NOMO-1 treated with dmso at 0.1 percent for 144 hours (cell line): ENCODE results near the gene EXOSC6.
A peak's percentile ranks its signal among the peaks of the same experiment; 100 is the strongest.
"Not testable (repeated sequence)": the region's sequence is repeated elsewhere in the genome, so short reads cannot be mapped to it uniquely, and the experiment has no call there.

Source experiments
- DNase-seq: peaks from one replicate; lab custom pipeline; 2025; ENCODE audit not compliant: unreplicated experiment; lab: John Stamatoyannopoulos, UW

EXOSC6 gene

GRCh38 chr16:70251629-70252354 is at the start of gene EXOSC6:
Gene EXOSC6 (minus strand): TSS chr16:70251940. CDS start chr16:70251900, 40 bp downstream.
- DNase-seq: peak; percentile 94

DNA sequence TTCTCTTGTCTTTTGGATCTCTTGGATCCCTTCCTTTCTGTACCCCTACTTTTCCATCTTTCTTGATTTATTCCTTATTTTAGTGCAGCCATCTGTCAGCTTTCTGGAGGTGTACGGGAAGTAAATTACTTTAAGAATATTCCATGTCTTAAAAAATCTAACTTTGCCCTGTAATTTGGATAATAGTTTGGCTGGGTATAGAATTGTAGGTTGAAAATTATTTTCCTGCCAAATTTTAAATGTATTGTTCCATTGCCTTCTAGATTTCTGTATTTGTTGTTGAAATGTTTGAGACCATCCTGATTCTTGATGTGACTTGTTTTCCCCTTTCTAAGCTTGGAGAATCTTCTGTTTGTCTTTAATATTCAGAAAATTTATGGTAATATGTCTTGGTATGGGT is 49.4 kb upstream of the EXOSC6 start:
- no peak for DNase-seq

GRCh38 chr16:70298988-70299938 is 47.5 kb upstream of the EXOSC6 start, which contains the start of gene DDX19B:
Gene DDX19B (plus strand): TSS chr16:70299186. CDS start chr16:70299298, 112 bp downstream.
- DNase-seq: peak; percentile 66

- no peak for DNase-seq
Observed at GRCh38 chr16:70295634-70296033, 43.9 kb upstream of the EXOSC6 start.

- no peak for DNase-seq
Observed at GRCh38 chr16:70294385-70295025, 42.8 kb upstream of the EXOSC6 start.

- DNase-seq: not testable (repeated sequence)
Observed at GRCh38 chr16:70292148-70292547, 40.4 kb upstream of the EXOSC6 start.

DNA sequence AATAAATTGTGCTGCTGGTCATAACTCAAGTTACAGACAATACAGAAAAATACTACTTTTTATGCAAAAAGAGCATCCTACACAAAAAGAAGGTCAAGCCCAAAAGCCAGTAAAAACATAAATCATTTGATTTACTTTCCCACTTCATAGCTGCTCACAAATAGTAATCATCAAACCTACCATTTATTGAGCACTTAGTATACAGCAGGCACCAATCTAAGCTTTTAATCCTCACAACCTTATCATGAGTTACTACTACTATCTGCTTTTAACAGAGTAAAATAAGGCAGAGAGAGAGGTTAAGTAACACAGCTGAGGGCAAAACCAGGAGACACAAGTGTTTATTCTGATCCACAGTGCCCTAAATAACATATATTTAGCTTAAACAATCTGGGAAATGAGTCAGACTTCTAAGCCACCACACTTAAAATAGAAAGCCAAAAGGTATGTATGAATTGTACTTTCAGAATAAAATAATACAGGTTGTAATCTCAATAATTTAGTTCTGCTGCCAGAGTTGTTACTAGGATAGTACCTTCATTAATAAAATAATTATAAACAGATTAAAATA is 39.3 kb upstream of the EXOSC6 start:
- no peak for DNase-seq

- peak; percentile 94 for DNase-seq
Observed at GRCh38 chr16:70289229-70290094, 37.7 kb upstream of the EXOSC6 start, which contains the start of gene AARS1. Gene AARS1 (minus strand): TSS chr16:70289506. CDS start chr16:70282763, 6,743 bp downstream.

GRCh38 chr16:70287304-70287971 is 35.7 kb upstream of the EXOSC6 start:
- DNase-seq: not testable (repeated sequence)

GRCh38 chr16:70276392-70276791 is 24.7 kb upstream of the EXOSC6 start:
- no peak for DNase-seq

DNA sequence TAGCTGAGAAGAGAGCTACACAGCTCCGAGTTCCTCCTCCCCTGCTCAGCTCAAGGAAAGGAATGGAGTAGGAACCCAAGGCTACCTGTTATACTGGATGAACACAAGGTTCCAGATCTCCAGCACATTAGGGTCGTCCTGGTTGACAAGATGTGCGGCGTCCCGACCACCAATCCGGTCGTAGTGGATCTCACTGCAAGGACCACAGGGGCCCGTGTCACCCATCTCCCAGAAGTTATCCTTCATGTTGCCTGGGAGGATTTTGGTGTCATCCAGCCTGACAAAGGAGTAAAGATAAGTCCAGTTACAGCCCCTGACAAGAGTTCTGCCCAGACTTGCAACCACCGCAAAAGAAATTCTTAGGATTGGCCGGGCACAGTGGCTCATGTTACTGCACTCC is 20.0 kb upstream of the EXOSC6 start:
- DNase-seq: no peak

DNA sequence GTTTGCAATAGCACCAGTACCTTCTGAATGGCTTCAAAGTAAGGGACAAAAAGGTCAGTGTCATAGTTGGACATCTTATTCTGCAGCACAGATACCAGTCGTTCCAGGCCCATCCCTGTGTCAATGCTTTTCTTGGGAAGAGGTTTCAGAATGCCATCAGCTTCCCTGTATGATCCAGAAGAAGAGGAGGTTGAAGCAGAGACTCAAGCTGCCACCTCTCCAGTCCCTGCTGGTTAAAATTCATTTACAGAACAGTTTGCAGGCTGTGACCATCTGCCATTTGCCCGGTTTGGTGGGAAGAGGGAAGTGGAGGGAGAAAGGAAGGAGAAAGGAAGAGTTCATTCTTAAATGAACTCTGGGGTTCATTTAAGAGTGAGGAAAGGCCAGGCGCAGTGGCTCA is 18.4 kb upstream of the EXOSC6 start:
- DNase-seq: no peak

DNA sequence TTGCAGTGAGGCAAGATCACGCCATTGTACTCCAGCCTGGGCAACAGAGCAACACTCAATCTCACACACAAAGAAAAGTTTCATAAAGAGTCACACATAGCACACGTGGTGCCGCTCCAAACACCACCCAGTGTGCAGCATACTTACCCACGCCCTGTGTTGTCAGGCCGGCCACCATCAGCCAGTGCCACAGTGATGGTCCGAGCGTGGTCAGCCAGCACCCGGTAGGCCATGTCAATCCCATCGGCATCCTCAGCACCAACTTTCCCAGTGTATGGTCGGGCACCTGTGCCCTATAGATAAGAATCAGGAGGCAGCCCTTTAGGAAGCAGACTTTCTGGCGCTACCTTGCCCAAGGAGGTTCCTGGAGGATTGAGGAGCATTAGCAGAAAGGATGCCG is 17.7 kb upstream of the EXOSC6 start:
- DNase-seq: no peak

GRCh38 chr16:70267922-70268321 is 16.2 kb upstream of the EXOSC6 start:
- DNase-seq: not testable (repeated sequence)

- no peak for DNase-seq
Observed at GRCh38 chr16:70267516-70267915, 15.8 kb upstream of the EXOSC6 start.

DNA sequence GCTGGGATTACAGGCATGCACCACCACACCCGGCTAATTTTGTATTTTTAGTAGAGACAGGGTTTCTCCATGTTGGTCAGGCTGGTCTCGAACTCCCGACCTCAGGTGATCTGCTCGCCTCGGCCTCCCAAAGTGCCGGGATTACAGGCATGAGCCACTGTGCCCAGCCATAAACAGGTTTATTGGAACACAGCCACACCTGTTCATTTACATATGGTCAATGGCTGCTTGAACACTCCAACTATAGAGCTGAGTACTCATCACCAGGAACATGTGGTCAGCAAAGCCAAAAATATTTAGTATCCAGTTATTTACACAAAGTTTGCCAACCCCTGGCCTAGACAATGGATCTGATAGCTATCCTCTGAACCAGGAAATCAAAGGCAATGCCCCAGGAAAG is 8.2 kb upstream of the EXOSC6 start:
- not testable (repeated sequence) for DNase-seq

- DNase-seq: no peak
Observed at GRCh38 chr16:70258946-70259345, 7.2 kb upstream of the EXOSC6 start.

DNA sequence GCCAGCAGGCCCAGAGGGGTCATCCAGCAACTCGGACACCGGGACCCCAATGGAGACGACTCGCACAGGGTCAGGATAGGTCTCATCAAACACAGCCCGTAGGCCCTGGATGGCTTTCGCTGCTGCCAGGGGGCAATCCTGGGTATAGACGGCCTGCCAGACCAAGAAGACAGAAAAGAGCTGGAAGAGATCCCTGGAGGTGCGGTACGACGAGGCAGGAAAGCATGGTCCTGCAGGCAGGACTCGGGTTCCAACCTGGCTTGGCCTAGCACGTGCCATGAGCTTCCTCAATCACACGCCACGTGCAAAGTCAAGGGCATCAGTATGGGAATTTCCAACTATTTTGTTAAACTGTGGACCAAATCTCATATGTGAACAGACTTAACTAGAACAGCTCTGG is 6.3 kb upstream of the EXOSC6 start:
- no peak for DNase-seq

- no peak for DNase-seq
Observed at GRCh38 chr16:70257391-70257790, 5.7 kb upstream of the EXOSC6 start.
